B cell (primary cell): ENCODE results near the gene EHD1. TPM values are rescaled to one million over a fixed set of nuclear protein-coding genes. Genes with fewer than 3 reads are reported as not detected.

Source experiments
- ATAC-seq: fragments of 200-7000 bp; cut with Tn5 transposase; one replicate; pipeline ENCODE4 v1.10.0; 2021; ENCODE audit warnings: low read depth, mild to moderate bottlenecking, moderate number of reproducible peaks, moderate library complexity
- CTCF ChIA-PET: fragments of 350-600 bp; sonication (Branson Sonifier 250); formaldehyde crosslinking; loops from one replicate; lab custom pipeline; 2021; ENCODE audit warnings: antibody characterized with exemption, inconsistent platforms; lab: Charles Lee
- POLR2A ChIA-PET: fragments of 350-600 bp; sonication (Branson Sonifier 250); formaldehyde crosslinking; loops from one replicate; lab custom pipeline; 2021; ENCODE audit warnings: antibody characterized with exemption; lab: Charles Lee
- DNase-seq: peaks from one replicate; pipeline ENCODE4 v3.0.0; 2013
- H2AFZ ChIP-seq: 2 replicates; pipeline ENCODE4 v1.6.1; 2012; ENCODE audit warnings: mild to moderate bottlenecking, low read depth, low read length; ENCODE audit not compliant: insufficient read depth, poor library complexity, severe bottlenecking
- H3K27ac ChIP-seq, 2 donors: 1 replicate in 1 of 2; 2 replicates in 1 of 2; pipeline ENCODE4 v1.5.1; 2012 to 2013; ENCODE audit warnings: low read length in 2 of 2, mild to moderate bottlenecking in 2 of 2, moderate library complexity in 1 of 2
- H3K27me3 ChIP-seq, 4 experiments: fragments of 200-600 bp in 1 of 4; sonication (generic) in 1 of 4; replicated peaks in 1 of 4; 1 replicate in 2 of 4; 2 replicates in 2 of 4; pipeline versions ENCODE4 v1.6.1 to v1.7.0; 2013 to 2016; ENCODE audit warnings: low read length in 3 of 4, mild to moderate bottlenecking in 2 of 4, mixed read lengths in 1 of 4, moderate library complexity in 1 of 4; ENCODE audit not compliant: insufficient read depth in 4 of 4, control insufficient read depth in 3 of 4; ENCODE audit errors: control extremely low read depth in 1 of 4
- H3K36me3 ChIP-seq, 2 experiments: replicated peaks in 1 of 2; 1 replicate in 1 of 2; 2 replicates in 1 of 2; pipeline versions ENCODE4 v1.6.1 to v1.7.1; 2013; ENCODE audit warnings: low read length in 1 of 2; ENCODE audit not compliant: insufficient read depth in 2 of 2, control insufficient read depth in 1 of 2; ENCODE audit errors: control extremely low read depth in 1 of 2, extremely low read depth in 1 of 2
- H3K4me1 ChIP-seq, 2 donors: fragments of 200-600 bp in 1 of 2; sonication (generic) in 1 of 2; 1 replicate in 1 of 2; 2 replicates in 1 of 2; pipeline versions ENCODE4 v1.5.1 to v1.6.1; 2013 to 2017; ENCODE audit warnings: low read length in 2 of 2; ENCODE audit not compliant: control insufficient read depth in 2 of 2, insufficient read depth in 2 of 2
- H3K4me2 ChIP-seq: replicated peaks from 2 replicates; pipeline ENCODE3; 2012; ENCODE audit warnings: mild to moderate bottlenecking, low read depth, low read length; ENCODE audit not compliant: poor library complexity, severe bottlenecking
- H3K4me3 ChIP-seq, 5 experiments: fragments of 200-600 bp in 1 of 5; sonication (generic) in 1 of 5; 1 replicate in 3 of 5; 2 replicates in 2 of 5; pipeline versions ENCODE4 v1.5.1 to v1.7.0; 2011 to 2016; ENCODE audit warnings: low read length in 4 of 5, mild to moderate bottlenecking in 4 of 5, low read depth in 2 of 5, control low read depth in 1 of 5, moderate library complexity in 1 of 5; ENCODE audit not compliant: insufficient read depth in 1 of 5; ENCODE audit errors: control extremely low read depth in 1 of 5, extremely low read depth in 1 of 5
- H3K79me2 ChIP-seq: fragments of 200-600 bp; sonication (generic); one replicate; pipeline ENCODE4 v1.6.0; 2016; ENCODE audit warnings: low read length; ENCODE audit not compliant: control insufficient read depth, insufficient read depth
- H3K9ac ChIP-seq: fragments of 200-600 bp; sonication (generic); 2 replicates; pipeline ENCODE4 v1.6.1; 2017; ENCODE audit warnings: mild to moderate bottlenecking, low read length, moderate library complexity
- H3K9me3 ChIP-seq, 3 donors: one replicate each; pipeline versions ENCODE4 v1.6.1 to v1.7.1; 2013; ENCODE audit warnings: low read length in 2 of 3; ENCODE audit not compliant: control insufficient read depth in 2 of 3, insufficient read depth in 1 of 3; ENCODE audit errors: control extremely low read depth in 1 of 3
- H4K20me1 ChIP-seq: 2 replicates; pipeline ENCODE4 v1.6.0; 2012; ENCODE audit warnings: mild to moderate bottlenecking, low read length; ENCODE audit not compliant: insufficient read depth, control insufficient read depth, poor library complexity, severe bottlenecking
- H3K27ac Mint-ChIP-seq: one replicate; pipeline ENCODE4 v1.8.0; 2021; ENCODE audit warnings: mixed read lengths
- H3K27me3 Mint-ChIP-seq: one replicate; pipeline ENCODE4 v1.8.0; 2021; ENCODE audit warnings: mixed read lengths
- H3K4me1 Mint-ChIP-seq: one replicate; pipeline ENCODE4 v1.8.0; 2021; ENCODE audit warnings: mixed read lengths
- H3K4me3 Mint-ChIP-seq: one replicate; pipeline ENCODE4 v1.8.0; 2021; ENCODE audit warnings: mixed read lengths
- H3K9me3 Mint-ChIP-seq: one replicate; pipeline ENCODE4 v1.8.0; 2022; ENCODE audit warnings: mixed read lengths; ENCODE audit not compliant: insufficient read depth
- EZH2 ChIP-seq: IDR thresholded peaks from 2 replicates; pipeline ENCODE4 v1.6.1; 2012; ENCODE audit warnings: borderline replicate concordance, low read depth, mild to moderate bottlenecking, moderate library complexity, low read length; ENCODE audit not compliant: insufficient read depth, poor library complexity, severe bottlenecking
- WGBS: methylation state at CpG from one replicate; pipeline ENCODE4 v1.1.5; 2013; ENCODE audit warnings: missing lambda C conversion rate; ENCODE audit not compliant: insufficient coverage; 5-methylcytosine and 5-hydroxymethylcytosine counted together
- intact Hi-C: fragments of 100-400 bp; cut with micrococcal nuclease; formaldehyde crosslinking; loops from one replicate; pipeline ENCODE4 v1.10.0; 2022
- polyA plus RNA-seq: library from polyadenylated mRNA; depleted of rRNA; stranded (reverse); fragments of >200 nt; gene quantifications from 2 replicates; pipeline ENCODE4 v1.2.3, GENCODE V29; 2012
- total RNA-seq, 2 donors: library from RNA; stranded (reverse); fragments of 120-200 nt in 1 of 2; gene quantifications; 1 replicate in 1 of 2; 2 replicates in 1 of 2; pipeline versions ENCODE4 v1.2.3 to v1.2.4, GENCODE V29; 2013 to 2022
- TF ChIP-seq, protein P1 (sequence below): fragments of 200-600 bp; IDR thresholded peaks from one replicate; pipeline ENCODE4 v1.8.0; 2022; ENCODE audit warnings: antibody characterized with exemption, mild to moderate bottlenecking

EHD1 gene
- total and polyA plus RNA-seq, 2 donors (not counting 1 experiment from before 2014, with no cell fraction given), result 208 to 280 TPM

DNA sequence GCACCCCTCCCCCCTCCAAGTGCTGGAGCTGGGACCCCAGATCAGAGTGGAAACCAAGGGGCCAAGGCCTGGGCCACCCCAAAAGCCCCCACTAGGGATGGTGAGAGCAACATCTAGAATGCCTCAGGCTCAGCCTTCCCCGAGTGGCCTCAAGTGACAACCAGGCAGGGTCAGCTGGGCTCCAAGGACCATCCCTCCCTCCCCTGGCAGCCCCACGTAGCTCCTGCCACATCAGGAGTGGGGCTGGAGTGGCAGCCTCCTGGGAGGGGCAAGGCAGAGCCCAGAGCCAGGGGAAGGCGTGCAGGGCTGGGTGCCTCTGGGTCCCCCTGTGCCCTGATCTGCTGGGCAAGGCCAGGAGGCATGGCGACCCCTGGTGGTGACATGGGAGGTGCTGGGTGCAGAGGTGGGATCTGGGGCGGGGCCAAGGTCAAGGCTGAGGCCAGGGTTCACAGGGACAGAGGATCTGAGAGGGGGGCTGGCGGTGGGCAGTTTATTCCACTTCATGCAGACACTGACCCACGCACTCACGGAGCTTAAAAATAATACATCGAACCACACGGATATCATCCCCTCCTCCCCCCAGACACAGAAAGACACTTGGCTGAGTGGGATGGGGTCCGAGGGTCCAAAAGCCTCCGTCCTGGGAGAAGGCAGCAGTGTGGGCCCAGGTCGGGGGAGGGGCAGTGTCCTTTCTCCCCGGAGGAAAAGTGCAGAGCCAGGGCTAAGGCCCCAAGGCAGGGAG is 15.8 kb upstream of the EHD1 start:
- Histone ChIP-seq H3K4me1 (peaks cover 22 to 30% of the 10 kb centered on the region in 2 donors), H3K36me3 (peaks cover 0 to 20% of the 10 kb centered on the region in 2 experiments), H3K4me3 (no peak overlapping the region), H3K27me3 (no peaks in the 10 kb centered on the region), H3K9ac (no peak overlapping the region), H3K9me3 (no peaks in the 10 kb centered on the region), H4K20me1 (no peaks in the 10 kb centered on the region), H3K4me2 (peak overlapping the region; percentile 49), H3K27ac (no peak overlapping the region), H3K79me2 (no peaks in the 10 kb centered on the region), H2AFZ (no peak overlapping the region)
- 42% methylated on average over 10 of the region's 14 CpGs for WGBS
- Mint-ChIP-seq H3K27ac (peak overlapping the region; percentile 64), H3K9me3 (no peaks in the 10 kb centered on the region), H3K4me3 (no peak overlapping the region), H3K27me3 (no peaks in the 10 kb centered on the region), H3K4me1 (peaks cover 16% of the 10 kb centered on the region)
- peak; percentile 98 for ATAC-seq
- DNase-seq, result peak; percentile 91
- POLR2A ChIA-PET, result interaction anchor here (1.3 to 6.9 kb wide), 2 partner anchors 16 to 47 kb away, joined by 4 to 39 read pairs; partner anchors contain the start of gene EHD1
- CTCF ChIA-PET, result interaction anchor here (0.7 to 30.2 kb wide), 20 partner anchors 10 to 150 kb away, joined by 3 to 1254 read pairs (median 6); partner anchors contain the start of genes CDC42BPG, EHD1, RASGRP2 and SNX15
- TF ChIP-seq, protein P1, sequence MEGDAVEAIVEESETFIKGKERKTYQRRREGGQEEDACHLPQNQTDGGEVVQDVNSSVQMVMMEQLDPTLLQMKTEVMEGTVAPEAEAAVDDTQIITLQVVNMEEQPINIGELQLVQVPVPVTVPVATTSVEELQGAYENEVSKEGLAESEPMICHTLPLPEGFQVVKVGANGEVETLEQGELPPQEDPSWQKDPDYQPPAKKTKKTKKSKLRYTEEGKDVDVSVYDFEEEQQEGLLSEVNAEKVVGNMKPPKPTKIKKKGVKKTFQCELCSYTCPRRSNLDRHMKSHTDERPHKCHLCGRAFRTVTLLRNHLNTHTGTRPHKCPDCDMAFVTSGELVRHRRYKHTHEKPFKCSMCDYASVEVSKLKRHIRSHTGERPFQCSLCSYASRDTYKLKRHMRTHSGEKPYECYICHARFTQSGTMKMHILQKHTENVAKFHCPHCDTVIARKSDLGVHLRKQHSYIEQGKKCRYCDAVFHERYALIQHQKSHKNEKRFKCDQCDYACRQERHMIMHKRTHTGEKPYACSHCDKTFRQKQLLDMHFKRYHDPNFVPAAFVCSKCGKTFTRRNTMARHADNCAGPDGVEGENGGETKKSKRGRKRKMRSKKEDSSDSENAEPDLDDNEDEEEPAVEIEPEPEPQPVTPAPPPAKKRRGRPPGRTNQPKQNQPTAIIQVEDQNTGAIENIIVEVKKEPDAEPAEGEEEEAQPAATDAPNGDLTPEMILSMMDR, result peak; percentile 87
- TF ChIP-seq EZH2, result no peak
- intact Hi-C loops, result loop anchor here (1.0 kb wide), 3 partner anchors 43 to 107 kb away; no protein-coding TSS in a partner anchor
